GM21723 (cell line): Measurements from ENCODE around the gene ZNF616.

Source experiments
- ATAC-seq: cut with Tn5 transposase; IDR thresholded peaks from one replicate; pipeline ENCODE4 v1.9.1; 2021; ENCODE audit warnings: mild to moderate bottlenecking, moderate library complexity; ENCODE audit not compliant: unreplicated experiment

Gene ZNF616

GRCh38 chr19:52139252-52140031 lies at the start of gene ZNF616:
ZNF616 (minus strand) TSS chr19:52139938; CDS start chr19:52130512, 9,426 bp downstream.
- ATAC-seq = peak; percentile 82

GRCh38 chr19:52188822-52189734 lies 49.3 kb upstream of the ZNF616 start:
- peak; percentile 11 for ATAC-seq

- no peak for ATAC-seq
Measured at GRCh38 chr19:52187407-52187806, 47.7 kb upstream of the ZNF616 start.

GRCh38 chr19:52176574-52176973 lies 36.8 kb upstream of the ZNF616 start:
- no peak for ATAC-seq

- ATAC-seq = no peak
Measured at GRCh38 chr19:52172347-52172746, 32.6 kb upstream of the ZNF616 start.

GRCh38 chr19:52171321-52172169 lies 31.8 kb upstream of the ZNF616 start, which contains the start of gene ZNF836:
ZNF836 (minus strand) TSS chr19:52171621; CDS start chr19:52168072, 3,549 bp downstream.
- ATAC-seq = peak; percentile 77

- ATAC-seq = peak; percentile 26
Measured at GRCh38 chr19:52170863-52171320, 31.2 kb upstream of the ZNF616 start.

- no peak for ATAC-seq
Measured at GRCh38 chr19:52170304-52170703, 30.6 kb upstream of the ZNF616 start.

GRCh38 chr19:52155596-52156359 lies 16.0 kb upstream of the ZNF616 start:
- ATAC-seq = no peak

- no peak for ATAC-seq
Measured at GRCh38 chr19:52148256-52148655, 8.5 kb upstream of the ZNF616 start.

GRCh38 chr19:52142001-52142595 lies 2.4 kb upstream of the ZNF616 start:
- no peak for ATAC-seq

- no peak for ATAC-seq
Measured at GRCh38 chr19:52141203-52141602, 1.5 kb upstream of the ZNF616 start.

GRCh38 chr19:52140032-52140710 lies 433 bp upstream of the ZNF616 start:
- ATAC-seq = peak; percentile 84

- ATAC-seq = no peak
Measured at GRCh38 chr19:52138983-52139251, 821 bp downstream of the ZNF616 start.

- peak; percentile 18 for ATAC-seq
Measured at GRCh38 chr19:52138278-52138982, 1.3 kb downstream of the ZNF616 start.

- ATAC-seq = no peak
Measured at GRCh38 chr19:52120286-52120685, 19.5 kb downstream of the ZNF616 start.

- ATAC-seq = no peak
Measured at GRCh38 chr19:52115526-52116053, 24.1 kb downstream of the ZNF616 start.

GRCh38 chr19:52114691-52115090 lies 25.0 kb downstream of the ZNF616 start:
- ATAC-seq = no peak
